GM12891 (cell line): ENCODE results near the gene LOXHD1.

Experiments
- PAX5 ChIP-seq: IDR thresholded peaks from 2 replicates; pipeline ENCODE4 v1.6.1; 2011; ENCODE audit warnings: low read length, moderate library complexity, mild to moderate bottlenecking; ENCODE audit not compliant: insufficient read depth, severe bottlenecking
- POLR2A ChIP-seq: IDR thresholded peaks from 2 replicates; pipeline ENCODE4 v1.6.1; 2011; ENCODE audit warnings: low read depth, low read length, control low read depth
- POLR2AphosphoS5 ChIP-seq: IDR thresholded peaks from 2 replicates; pipeline ENCODE4 v1.6.1; 2011; ENCODE audit warnings: low read depth, low read length, control low read depth

DNA sequence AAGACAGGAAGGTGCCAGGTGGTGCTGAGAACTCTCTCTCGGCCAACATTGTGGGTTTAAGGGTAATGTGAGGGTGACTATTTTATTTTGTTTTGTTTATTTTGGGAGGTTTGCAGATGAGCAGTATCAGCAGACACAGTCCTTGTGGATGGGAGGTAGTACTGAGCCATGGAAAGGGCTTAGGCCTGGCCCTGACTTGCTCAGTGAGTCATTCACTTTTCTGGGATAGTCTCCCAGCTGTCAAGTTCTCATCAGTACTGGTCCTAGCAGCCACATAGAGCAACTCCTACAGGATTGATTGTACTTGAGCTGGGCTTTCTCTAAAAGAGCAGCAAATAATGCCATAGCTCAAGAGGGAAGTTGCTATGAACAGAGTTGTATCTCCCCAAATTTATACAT, 175.2 kb downstream of the LOXHD1 start:
- no peak for TF ChIP-seq POLR2A
- TF ChIP-seq POLR2AphosphoS5, result no peak
- TF ChIP-seq PAX5, result no peak
